ENCODE measurements around the gene ASCC3.

The ASCC3 gene

DNA sequence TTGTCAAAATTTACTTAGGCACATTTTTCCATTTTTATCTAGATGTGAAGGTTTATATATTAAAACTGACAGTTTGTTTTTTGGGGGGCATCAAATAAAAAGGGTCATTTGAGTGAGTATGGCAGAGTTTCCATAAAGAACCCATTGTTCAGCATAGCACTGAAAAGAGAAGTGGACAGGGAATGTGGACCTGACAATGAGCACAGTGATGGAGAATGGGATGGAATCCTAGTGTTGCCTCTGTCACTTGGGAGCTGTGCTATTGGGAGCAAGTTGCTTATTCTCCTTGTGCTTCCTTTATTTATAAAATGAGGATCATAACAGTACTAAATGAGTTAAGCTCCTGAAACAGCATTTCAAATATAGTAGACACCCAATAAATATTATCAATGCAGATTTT is 285.7 kb downstream of the ASCC3 start:
- H3K9ac ChIP-seq (ENCODE audit: low read length), result no peak overlapping the region
- no peaks in the 10 kb centered on the region for H3K9me3 ChIP-seq (ENCODE audit: low read length)
- H4K20me1 ChIP-seq (ENCODE audit: insufficient read depth, low read length), result no peaks in the 10 kb centered on the region
- H3K79me2 ChIP-seq (ENCODE audit: insufficient read depth, low read length), result no peaks in the 10 kb centered on the region
- no peak overlapping the region for H2AFZ ChIP-seq (ENCODE audit: low read length)
- no peak overlapping the region for H3K4me3 ChIP-seq (ENCODE audit: low read depth, low read length, poor library complexity, severe bottlenecking)
- TF ChIP-seq, protein P1, sequence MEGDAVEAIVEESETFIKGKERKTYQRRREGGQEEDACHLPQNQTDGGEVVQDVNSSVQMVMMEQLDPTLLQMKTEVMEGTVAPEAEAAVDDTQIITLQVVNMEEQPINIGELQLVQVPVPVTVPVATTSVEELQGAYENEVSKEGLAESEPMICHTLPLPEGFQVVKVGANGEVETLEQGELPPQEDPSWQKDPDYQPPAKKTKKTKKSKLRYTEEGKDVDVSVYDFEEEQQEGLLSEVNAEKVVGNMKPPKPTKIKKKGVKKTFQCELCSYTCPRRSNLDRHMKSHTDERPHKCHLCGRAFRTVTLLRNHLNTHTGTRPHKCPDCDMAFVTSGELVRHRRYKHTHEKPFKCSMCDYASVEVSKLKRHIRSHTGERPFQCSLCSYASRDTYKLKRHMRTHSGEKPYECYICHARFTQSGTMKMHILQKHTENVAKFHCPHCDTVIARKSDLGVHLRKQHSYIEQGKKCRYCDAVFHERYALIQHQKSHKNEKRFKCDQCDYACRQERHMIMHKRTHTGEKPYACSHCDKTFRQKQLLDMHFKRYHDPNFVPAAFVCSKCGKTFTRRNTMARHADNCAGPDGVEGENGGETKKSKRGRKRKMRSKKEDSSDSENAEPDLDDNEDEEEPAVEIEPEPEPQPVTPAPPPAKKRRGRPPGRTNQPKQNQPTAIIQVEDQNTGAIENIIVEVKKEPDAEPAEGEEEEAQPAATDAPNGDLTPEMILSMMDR (IDR thresholded peaks at IDR 0.05; ENCODE audit: low read length), result no peak
- no peak for TF ChIP-seq EZH2 (IDR thresholded peaks at IDR 0.05; ENCODE audit: borderline replicate concordance, low read length)
- H3F3A ChIP-seq (ENCODE audit: insufficient read depth, low read length), result no peaks in the 10 kb centered on the region
- no peaks in the 10 kb centered on the region for H3K9me2 ChIP-seq (ENCODE audit: low read depth, low read length)
- no peaks in the 10 kb centered on the region for H3K27me3 ChIP-seq (ENCODE audit: insufficient read depth, low read length)
- no peak overlapping the region for H3K27ac ChIP-seq (ENCODE audit: low read depth, low read length, poor library complexity, severe bottlenecking)
- no peak overlapping the region for H3K4me2 ChIP-seq (ENCODE audit: low read length)
- peaks cover 11% of the 10 kb centered on the region; the same call in 1 of the 2 replicates for H3K36me3 ChIP-seq (ENCODE audit: insufficient read depth, low read length)
- H3K4me1 ChIP-seq (ENCODE audit: insufficient read depth, low read length, severe bottlenecking), result peaks cover 10% of the 10 kb centered on the region

DNA sequence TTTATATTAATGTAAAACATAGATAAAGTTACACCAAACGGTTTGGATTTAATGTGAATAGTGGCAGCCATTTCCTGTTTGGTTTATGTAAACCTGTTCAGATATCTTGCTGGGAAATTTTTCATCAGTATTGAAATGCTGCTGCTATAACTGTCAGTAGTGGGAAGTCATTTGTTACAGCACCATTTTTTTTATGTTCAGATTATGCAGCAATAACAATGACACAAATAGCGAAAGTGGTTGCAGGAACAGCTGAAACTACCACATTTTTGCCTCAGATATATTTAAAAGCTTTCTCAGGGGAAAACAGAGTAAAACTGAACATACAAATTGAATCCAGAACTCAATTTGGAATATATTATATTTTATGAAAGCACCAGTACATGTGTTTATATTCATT is 287.6 kb downstream of the ASCC3 start:
- Histone ChIP-seq H3K9ac (ENCODE audit: low read length) (no peak overlapping the region), H3F3A (ENCODE audit: insufficient read depth, low read length) (no peaks in the 10 kb centered on the region), H3K27me3 (ENCODE audit: insufficient read depth, low read length) (no peaks in the 10 kb centered on the region), H3K9me3 (ENCODE audit: low read length) (no peaks in the 10 kb centered on the region), H2AFZ (ENCODE audit: low read length) (no peak overlapping the region), H3K36me3 (ENCODE audit: insufficient read depth, low read length) (peaks cover 14% of the 10 kb centered on the region; the same call in 1 of the 2 replicates), H3K79me2 (ENCODE audit: insufficient read depth, low read length) (no peaks in the 10 kb centered on the region), H3K4me1 (ENCODE audit: insufficient read depth, low read length, severe bottlenecking) (peaks cover 10% of the 10 kb centered on the region), H3K27ac (ENCODE audit: low read depth, low read length, poor library complexity, severe bottlenecking) (no peak overlapping the region), H3K9me2 (ENCODE audit: low read depth, low read length) (no peaks in the 10 kb centered on the region), H3K4me2 (ENCODE audit: low read length) (no peak overlapping the region), H3K4me3 (ENCODE audit: low read depth, low read length, poor library complexity, severe bottlenecking) (no peak overlapping the region), H4K20me1 (ENCODE audit: insufficient read depth, low read length) (no peaks in the 10 kb centered on the region)
- TF ChIP-seq, protein P1 (IDR thresholded peaks at IDR 0.05; ENCODE audit: low read length), result no peak
- no peak for TF ChIP-seq EZH2 (IDR thresholded peaks at IDR 0.05; ENCODE audit: borderline replicate concordance, low read length)

DNA sequence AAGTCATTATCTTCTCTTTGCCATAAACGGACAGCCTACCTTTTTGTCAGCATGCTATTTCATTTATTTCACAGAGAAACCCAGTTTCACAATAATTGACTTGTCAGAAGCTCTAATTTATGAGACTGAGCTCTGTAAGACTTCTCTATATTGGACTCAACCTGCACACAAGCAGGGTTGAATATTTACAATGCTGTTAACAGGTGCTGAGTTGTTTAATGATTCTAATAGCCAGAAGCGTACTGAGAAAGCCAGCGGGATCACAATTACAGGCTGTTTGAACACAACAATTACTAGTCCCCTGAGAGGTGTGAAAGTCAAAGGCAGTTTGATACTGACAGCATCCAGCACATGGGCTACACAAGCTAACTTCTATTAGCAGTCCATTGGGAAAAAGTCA is 288.2 kb downstream of the ASCC3 start:
- no peak overlapping the region for H3K9ac ChIP-seq (ENCODE audit: low read length)
- H3K79me2 ChIP-seq (ENCODE audit: insufficient read depth, low read length), result no peaks in the 10 kb centered on the region
- no peaks in the 10 kb centered on the region for H3K27me3 ChIP-seq (ENCODE audit: insufficient read depth, low read length)
- no peak overlapping the region for H2AFZ ChIP-seq (ENCODE audit: low read length)
- peaks cover 18% of the 10 kb centered on the region for H3K36me3 ChIP-seq (ENCODE audit: insufficient read depth, low read length)
- H3K4me2 ChIP-seq (ENCODE audit: low read length), result no peak overlapping the region
- H3K27ac ChIP-seq (ENCODE audit: low read depth, low read length, poor library complexity, severe bottlenecking), result no peak overlapping the region
- TF ChIP-seq, protein P1 (IDR thresholded peaks at IDR 0.05; ENCODE audit: low read length), result no peak
- no peak for TF ChIP-seq EZH2 (IDR thresholded peaks at IDR 0.05; ENCODE audit: borderline replicate concordance, low read length)
- peaks cover 10% of the 10 kb centered on the region for H3K4me1 ChIP-seq (ENCODE audit: insufficient read depth, low read length, severe bottlenecking)
- H4K20me1 ChIP-seq (ENCODE audit: insufficient read depth, low read length), result no peaks in the 10 kb centered on the region
- H3K9me3 ChIP-seq (ENCODE audit: low read length), result no peaks in the 10 kb centered on the region
- no peaks in the 10 kb centered on the region for H3F3A ChIP-seq (ENCODE audit: insufficient read depth, low read length)
- H3K9me2 ChIP-seq (ENCODE audit: low read depth, low read length), result no peaks in the 10 kb centered on the region
- H3K4me3 ChIP-seq (ENCODE audit: low read depth, low read length, poor library complexity, severe bottlenecking), result no peak overlapping the region

Data from OCI-LY1 (cell line).